SKM-1 treated with dmso at 0.1 percent for 144 hours (cell line): ENCODE measurements around the gene HEPN1.
A peak's percentile ranks its signal among the peaks of the same experiment; 100 is the strongest.

ENCODE experiments used
- DNase-seq: peaks from one replicate; lab custom pipeline; 2025; ENCODE audit not compliant: unreplicated experiment; lab: John Stamatoyannopoulos, UW

HEPN1 gene

DNA sequence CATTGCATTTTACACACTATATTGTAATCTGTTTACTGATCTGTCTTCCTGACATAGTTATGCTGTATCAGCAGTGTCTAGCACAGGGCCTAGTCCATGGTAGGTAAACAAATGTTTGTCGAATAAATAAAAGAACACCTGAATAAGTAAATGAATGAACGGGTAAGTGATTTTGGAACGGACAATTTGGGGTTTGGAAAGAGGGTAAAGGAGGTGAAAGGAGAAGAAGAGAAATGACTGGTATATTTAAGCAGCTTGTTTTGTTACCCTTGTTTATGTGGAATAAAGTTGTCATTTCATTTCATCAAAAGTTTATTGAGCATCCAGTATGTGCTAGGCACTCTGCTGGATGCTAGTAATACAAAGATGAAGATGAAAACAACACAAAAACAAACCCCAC lies at the start of gene HEPN1:
Gene HEPN1, plus strand, starts transcription at position 301 of the 400 bp plus-strand sequence.
- DNase-seq: no peak

DNA sequence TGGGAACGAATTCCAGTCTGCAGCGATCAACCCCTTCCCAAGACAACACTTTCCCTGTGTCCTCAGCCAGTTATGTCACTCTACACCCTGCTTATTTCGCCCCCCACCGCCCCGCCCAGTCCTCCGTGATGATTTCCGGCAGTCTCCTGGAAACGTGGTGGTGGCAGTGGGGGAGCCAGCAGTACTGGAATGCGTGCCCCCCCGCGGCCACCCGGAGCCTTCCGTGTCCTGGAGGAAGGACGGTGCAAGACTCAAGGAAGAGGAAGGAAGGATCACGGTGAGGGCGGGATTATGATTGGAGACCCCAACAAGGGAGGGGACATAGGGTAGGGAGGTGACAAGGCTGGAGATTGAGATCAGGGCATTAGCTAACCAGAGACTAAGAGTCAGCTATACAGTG lies 49.7 kb upstream of the HEPN1 start:
- DNase-seq: no peak

DNA sequence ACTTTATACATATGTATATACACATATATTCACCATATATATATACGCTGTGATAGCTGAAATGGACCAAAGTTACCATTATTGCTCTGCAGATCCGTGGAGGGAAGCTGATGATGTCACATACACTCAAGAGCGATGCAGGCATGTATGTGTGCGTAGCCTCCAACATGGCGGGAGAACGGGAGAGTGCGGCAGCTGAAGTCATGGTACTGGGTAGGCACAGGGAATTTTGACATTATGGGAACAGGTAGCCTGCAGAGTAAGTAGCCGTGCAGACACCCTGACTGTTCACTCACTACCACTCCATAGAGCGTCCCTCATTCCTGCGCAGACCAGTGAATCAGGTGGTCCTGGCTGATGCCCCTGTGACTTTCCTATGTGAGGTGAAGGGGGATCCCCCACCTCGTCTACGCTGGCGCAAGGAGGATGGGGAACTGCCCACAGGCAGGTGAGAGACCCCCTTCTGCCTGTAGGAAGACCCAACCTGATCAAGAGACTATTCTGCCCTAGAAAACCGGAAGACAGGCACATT lies 49.1 kb upstream of the HEPN1 start:
- DNase-seq: no peak

DNA sequence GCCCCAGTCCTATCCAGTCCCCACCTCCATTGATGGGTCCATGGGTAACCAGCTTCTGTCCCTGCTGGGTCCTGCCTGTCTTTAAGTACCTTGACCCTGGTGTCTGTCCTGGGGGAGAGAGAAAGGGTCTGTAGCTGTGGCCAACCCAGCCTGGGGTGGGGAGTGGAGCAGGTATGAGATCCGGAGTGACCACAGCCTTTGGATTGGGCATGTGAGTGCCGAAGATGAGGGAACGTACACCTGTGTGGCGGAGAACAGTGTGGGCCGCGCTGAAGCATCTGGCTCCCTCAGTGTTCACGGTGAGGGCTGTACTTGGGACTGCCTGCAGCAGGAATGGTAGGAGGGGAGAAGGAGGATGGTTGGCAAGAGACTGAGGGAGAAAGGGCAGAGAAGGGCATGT lies 48.6 kb upstream of the HEPN1 start:
- DNase-seq: no peak

DNA sequence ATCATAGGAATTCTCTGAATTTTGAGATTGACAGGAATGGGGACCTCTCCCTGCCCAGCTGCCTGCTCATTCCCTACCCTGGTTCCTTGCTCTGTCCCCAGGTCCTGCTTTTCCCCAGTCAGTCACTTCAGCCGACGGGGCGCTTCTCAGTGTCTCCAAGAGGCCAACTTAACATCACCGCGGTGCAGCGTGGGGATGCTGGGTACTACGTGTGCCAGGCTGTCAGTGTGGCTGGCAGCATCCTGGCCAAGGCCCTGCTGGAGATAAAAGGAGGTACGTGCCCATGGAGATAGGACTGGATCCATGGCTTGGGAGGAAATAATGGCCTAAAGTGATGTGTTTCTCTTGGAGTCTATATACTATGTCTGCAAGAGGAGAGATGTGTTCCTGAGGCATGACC lies 46.8 kb upstream of the HEPN1 start:
- no peak for DNase-seq

DNA sequence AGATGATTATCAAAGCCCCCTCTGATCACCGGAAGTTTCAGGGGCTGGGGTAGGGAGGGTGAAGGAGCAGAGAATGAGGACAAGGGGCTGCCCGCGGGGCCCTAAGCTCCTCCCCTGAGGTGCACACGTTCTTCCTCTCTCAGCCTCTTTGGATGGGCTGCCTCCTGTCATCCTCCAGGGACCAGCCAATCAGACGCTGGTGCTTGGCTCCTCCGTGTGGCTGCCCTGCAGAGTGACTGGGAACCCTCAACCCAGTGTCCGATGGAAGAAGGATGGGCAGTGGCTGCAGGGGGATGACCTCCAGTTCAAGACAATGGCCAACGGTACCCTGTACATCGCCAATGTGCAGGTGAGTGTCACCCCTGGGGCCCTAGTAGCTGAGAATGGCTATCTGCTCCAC lies 46.3 kb upstream of the HEPN1 start:
- DNase-seq: no peak

DNA sequence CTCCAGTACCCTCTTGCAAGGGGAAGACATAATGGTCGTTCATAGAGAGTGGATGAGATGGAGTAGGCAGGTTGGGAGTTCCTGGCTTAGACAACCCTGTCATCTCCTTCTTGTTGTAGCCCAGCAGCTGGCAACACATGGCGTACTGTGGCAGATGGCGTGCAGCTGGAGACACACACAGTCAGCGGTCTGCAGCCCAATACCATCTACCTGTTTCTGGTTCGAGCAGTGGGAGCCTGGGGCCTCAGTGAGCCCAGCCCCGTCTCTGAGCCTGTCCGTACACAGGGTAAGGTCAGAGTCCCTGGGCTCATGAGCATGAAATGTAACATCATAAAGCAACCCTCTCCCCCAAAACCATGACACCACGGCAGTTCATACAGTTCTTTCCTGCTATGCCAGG lies 45.1 kb upstream of the HEPN1 start:
- no peak for DNase-seq

DNA sequence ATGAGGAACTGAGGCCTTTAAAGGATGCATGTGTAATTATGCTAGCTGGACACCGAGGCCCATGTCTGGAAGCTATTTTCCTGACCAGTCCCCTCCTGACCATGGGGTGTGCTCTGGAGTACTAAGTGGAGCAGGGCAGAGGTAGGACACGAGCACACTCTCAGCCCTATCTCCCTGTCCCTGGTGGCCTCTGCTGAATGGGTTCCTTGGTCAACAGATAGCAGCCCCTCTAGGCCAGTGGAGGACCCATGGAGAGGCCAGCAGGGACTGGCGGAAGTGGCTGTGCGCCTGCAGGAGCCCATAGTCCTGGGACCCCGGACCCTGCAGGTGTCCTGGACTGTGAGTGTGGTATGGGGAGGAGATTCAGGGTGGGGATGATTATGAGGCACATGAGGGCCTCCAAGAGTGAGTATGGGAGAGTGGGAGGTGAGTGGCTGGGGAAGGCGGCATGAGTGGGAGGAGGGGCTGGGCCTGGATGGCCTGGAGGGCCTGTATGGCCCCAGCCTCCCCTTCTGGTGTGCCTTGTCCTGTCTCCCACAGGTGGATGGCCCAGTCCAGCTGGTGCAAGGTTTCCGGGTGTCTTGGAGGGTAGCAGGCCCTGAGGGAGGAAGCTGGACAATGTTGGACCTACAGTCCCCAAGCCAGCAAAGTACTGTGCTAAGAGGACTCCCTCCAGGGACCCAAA lies 44.3 kb upstream of the HEPN1 start:
- no peak for DNase-seq

DNA sequence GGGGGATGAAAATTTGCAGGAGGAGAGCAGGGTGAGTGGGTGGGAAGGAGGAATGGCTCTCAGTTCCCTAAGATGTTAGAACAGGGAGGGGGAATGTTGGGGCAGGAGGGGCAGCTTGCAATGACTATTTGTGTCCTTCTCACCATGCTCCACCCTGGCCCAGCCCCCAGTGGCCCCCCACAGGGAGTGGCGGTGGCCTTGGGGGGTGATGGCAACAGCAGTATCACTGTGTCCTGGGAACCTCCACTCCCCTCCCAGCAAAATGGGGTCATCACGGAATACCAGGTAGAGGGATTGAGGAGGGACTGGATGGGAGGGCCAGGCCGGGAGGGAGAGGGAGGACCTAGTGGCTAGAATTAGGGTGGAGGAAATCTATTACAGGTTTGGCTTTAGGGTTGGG lies 43.6 kb upstream of the HEPN1 start:
- no peak for DNase-seq

DNA sequence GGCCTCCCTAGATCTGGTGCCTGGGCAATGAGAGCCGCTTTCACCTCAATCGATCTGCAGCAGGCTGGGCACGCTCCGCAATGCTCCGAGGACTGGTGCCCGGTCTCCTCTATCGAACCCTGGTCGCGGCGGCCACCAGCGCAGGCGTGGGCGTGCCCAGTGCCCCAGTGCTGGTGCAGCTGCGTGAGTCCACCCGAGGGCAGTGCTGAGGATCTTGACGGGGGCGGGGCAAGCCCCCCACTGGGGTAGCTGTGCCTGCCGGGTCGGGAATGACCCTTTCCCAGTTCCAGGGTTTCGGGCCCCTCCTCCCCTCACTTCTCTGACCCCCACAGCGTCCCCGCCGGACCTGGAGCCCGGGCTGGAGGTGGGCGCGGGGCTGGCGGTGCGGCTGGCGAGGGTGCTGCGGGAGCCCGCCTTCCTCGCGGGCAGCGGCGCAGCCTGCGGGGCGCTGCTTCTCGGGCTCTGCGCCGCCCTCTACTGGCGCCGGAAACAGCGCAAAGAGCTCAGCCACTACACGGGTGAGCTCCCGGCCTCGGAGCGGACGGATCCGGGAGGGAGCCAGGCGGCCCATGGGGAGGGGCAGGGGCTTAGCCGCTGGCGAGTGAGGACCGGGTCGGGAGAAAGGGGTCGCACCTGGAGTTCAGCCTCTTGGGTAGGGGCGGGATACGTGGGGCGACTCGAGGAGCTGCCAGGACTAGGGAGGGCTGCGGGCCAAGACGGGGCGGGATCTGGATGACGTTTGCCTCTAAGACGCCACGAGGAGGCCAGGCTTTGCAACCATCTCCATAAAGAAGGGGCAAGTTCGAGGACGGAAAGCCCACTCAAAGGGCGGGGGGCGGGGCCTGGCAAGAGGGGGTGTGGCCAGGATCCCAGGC lies 42.9 kb upstream of the HEPN1 start:
- peak; percentile 64 for DNase-seq

DNA sequence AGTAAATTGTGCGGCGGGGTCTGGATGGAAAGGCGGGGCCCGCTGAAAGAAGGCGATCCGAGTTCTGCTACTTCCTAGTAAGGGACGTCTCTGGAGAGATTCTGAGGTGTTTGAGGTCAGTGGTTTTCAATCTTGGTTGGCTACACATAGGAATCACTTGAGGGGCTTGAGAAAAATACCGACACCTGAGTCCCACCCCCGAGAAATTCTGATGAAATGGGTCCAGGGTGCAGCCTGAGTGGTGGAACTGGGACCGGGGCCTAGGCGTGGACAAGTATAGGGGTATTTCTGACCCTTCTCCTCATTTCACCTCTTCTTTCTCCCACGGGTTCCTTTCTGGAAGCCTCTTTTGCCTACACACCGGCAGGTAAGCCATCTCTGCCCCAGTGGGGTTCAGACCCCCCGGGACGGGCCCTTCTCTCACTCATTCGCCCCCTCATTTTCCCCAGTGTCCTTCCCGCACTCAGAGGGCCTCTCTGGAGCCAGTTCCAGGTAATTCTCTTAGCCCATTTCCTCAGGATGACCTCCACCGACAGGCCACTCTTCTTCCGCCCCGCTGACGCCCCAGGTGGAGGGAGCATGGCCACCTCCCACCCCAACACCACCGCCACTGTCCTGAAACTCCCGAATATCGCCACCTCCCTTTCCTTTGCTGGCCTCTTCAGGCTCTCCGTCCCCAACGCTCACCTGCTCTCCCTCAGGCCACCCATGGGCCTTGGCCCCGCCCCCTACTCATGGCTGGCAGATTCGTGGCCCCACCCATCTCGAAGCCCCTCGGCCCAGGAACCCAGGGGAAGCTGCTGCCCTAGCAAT lies 42.0 kb upstream of the HEPN1 start:
- no peak for DNase-seq

DNA sequence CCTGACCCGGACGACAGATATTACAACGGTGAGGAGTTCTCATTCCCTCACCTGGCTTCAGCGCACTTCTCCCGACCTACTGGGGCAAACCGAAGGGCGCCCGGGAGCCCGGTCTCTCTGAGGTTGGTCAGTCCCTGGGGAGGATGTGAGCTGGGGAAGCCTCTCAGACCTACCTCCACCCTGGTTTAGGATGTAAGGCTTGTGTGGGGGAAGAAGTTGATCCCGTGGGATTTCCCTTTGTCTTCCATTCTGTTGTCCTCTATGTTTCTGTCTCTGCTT lies 41.5 kb upstream of the HEPN1 start:
- no peak for DNase-seq

DNA sequence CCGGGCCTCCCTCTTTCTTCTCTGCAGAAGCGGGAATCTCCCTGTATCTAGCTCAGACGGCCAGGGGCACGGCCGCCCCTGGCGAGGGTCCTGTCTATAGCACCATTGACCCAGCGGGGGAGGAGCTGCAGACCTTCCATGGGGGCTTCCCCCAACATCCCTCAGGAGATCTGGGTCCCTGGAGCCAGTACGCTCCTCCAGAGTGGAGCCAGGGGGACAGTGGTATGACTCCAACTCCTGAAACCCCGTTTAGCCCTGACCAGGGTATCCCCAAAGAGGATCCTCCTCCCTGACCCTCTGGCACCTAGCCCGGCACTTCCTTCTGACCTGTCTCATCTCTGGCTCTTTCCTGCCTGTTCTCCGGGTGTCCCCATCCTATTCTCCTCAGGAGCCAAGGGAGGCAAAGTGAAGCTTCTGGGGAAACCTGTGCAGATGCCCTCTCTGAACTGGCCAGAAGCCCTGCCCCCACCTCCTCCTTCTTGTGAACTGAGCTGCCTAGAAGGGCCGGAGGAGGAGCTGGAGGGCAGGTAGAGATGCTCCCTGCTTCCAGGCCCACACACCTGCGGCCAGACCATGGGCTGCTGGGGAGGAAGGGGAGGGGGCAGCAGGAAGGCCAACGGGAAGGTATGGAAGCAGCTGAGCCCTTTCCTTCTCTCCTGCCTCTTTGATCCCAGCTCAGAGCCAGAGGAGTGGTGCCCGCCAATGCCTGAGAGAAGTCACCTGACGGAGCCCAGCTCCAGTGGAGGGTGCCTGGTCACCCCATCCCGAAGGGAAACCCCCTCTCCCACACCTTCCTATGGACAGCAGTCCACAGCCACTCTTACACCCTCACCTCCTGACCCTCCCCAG lies 40.9 kb upstream of the HEPN1 start:
- DNase-seq: no peak

DNA sequence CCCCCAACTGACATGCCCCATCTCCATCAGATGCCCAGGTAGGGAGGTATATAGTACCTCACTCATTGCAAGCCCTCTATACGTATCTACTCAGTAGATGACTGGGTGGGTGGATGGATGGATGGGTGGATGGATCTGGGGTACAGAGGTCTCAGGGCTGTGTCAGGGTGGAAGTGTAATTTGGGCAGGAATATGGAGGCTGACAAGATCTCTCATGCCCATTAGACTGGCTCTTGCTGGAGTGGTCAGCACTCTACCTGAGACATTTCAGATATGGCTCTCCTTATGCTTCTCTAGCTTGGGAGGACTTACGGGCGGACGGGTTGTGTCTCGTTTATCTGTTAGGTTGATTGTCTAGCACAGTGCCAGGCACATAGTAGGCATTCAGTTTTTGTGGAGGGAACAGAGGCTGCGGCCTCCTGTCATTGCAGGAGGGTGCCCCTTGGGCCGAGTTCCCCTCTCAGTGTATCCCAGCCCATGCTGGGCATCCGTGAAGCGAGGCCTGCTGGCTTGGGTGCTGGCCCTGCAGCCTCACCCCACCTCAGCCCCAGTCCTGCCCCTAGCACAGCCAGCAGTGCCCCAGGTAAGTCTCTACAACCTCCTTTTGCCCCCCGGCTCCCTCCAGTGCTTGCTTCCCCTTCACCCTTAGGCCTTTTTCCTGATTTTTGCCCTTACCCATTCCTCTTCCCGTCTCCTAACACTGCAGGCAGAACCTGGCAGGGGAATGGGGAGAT lies 40.1 kb upstream of the HEPN1 start:
- no peak for DNase-seq

DNA sequence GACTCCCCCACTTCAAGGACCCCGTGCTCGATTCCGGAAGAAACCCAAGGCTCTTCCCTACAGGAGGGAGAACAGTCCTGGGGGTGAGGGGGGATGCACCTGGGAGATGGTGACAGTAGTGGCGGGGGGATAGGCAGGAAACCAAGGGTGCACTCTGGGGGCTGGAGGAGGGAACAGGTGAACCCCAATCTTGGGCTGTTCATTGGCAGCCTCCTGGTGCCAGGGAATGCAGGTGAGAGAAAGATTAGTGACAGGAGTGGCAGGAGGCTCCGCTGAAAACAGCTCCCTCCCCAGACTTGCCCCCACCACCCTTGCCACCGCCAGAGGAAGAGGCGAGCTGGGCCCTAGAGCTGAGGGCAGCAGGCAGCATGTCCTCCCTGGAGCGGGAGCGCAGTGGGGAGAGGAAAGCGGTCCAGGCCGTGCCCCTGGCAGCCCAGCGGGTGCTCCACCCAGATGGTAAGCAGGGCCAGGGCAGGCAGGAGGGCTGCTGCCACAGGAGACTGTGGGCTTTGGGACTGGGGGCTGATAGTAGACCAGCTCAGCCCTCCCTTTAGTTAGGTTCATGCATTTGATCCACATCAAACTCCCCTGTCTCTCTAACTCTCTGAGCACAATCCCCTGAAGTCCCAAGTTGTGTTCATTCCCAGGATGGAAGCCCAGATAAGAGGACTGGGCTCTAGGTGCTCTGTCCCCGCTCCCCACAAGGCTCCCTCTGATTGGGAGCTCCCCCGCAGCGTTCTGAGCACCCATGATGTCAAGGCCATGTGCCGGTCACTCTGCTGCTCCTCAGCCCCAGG lies 39.4 kb upstream of the HEPN1 start:
- DNase-seq: no peak

DNA sequence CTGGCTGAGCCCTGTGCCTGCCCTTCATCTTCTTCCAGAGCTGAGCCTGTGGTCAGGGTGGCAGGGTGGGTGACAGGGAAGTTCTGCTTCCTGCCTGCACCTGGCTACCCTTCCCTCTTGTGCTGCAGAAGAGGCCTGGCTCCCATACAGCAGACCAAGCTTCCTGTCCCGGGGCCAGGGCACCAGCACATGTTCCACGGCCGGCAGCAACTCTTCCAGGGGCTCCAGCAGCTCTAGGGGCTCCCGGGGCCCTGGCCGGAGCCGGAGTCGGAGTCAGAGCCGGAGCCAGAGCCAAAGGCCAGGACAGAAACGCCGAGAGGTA lies 38.8 kb upstream of the HEPN1 start:
- DNase-seq: no peak

DNA sequence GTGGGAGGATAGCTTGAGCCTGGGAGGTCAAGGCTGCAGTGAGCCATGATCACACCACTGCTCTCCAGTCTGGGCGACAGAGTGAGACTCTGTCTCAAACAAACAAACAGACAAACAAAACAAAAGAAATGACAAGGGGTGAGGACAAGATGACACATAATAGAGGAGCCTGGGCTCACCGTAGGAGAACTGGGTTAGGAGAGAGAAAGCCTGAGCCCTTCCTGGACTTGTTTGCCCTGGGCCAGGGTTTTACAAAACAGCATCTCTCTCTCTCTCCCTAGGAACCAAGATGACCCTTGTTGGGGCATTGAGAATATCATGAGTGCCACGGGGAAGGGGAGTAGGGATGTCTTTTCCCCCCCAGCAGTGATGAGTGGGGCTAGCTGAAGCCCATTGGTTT lies 38.1 kb upstream of the HEPN1 start:
- DNase-seq: no peak

DNA sequence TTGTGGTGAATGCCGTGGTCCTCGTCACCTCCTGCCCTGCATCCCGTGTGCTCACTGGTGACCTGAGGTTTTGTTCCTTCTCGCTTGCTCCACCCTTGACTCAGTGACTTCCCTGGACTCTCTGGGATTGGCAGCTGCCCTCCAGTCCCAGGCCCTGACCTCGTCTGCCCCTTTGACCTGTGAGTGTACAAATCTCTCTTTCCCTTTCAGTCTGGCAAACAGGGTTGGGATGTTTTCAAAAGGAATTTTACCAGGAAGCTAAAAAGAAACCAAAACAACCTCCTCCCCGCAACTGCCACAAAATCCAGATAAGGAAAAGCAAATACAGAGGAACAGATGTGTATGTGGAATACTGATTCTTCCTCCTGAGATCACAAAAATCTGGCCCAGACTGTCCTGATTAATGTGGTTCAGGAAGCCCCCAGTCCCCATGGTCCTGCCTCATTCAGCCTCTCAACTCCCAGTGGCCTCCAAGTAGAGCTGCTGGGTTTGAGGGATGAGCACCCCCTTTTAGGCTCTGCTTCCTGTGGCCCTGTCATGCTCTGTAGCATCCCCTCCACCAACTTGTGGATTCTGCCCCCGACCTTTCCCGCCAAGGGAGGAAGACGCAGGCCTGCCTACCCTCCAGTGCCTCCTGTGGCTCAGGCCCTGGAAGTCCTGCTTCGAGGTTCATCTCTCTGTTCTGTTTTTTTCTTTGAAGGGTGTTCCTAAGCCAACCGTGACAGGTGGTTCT lies 36.5 kb upstream of the HEPN1 start:
- DNase-seq: no peak

DNA sequence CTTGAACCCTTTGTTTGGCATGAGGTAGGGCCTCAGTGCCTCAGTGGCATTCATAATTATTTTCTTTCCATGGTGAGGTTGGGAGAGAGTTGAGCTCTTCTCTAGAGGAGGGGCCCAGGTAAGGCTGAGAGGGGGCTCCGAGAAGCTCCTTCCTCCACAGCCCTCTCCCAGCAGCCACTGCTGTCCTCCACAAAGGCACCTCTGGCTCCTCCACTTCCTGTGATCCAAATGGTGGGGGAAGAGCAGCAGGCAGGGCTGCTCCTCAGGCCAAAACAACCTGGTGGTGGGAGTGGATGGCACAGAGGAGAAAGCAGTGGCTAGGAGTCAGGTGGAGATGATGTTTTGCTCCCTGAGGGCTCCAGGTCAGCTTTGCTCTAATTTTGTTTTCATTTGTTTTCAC lies 34.7 kb upstream of the HEPN1 start:
- no peak for DNase-seq
